NCI-H69 (cell line): Measurements from ENCODE around the gene FBXL13.
"Not testable (repeated sequence)": the region's sequence is repeated elsewhere in the genome, so short reads cannot be mapped to it uniquely, and the experiment has no call there.

ENCODE experiments used
- DNase-seq: peaks from one replicate; lab custom pipeline; 2025; lab: John Stamatoyannopoulos, UW

The FBXL13 gene

GRCh38 chr7:102849538-102849937, 225.1 kb downstream of the FBXL13 start:
- no peak for DNase-seq

GRCh38 chr7:102849079-102849478, 225.5 kb downstream of the FBXL13 start:
- DNase-seq: no peak

GRCh38 chr7:102845346-102845745, 229.2 kb downstream of the FBXL13 start:
- no peak for DNase-seq

GRCh38 chr7:102843850-102844249, 230.7 kb downstream of the FBXL13 start:
- no peak for DNase-seq

GRCh38 chr7:102842284-102842683, 232.3 kb downstream of the FBXL13 start:
- DNase-seq: no peak

DNA sequence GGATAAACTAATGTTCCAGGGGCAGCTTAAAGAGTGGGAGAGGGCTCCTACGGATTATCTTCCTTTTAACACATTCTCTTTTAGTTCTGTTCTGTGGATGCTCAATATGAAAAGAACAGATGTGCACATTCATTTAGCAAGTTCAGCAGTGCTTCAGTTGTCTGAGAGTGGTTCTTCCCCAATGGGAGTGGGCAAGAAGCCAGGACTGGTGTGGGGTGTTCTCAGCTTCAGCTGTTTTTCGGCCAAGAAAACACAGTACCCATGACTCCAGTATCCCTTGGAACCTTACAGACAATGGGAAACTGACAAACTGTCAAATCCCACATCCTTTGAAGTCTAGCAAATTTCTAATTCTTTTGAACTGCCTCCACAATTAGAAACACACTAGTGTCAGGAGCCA, 233.3 kb downstream of the FBXL13 start:
- DNase-seq: peak; percentile 18

GRCh38 chr7:102840404-102840803, 234.2 kb downstream of the FBXL13 start:
- DNase-seq: no peak

GRCh38 chr7:102838572-102839101, 236.0 kb downstream of the FBXL13 start:
- not testable (repeated sequence) for DNase-seq

DNA sequence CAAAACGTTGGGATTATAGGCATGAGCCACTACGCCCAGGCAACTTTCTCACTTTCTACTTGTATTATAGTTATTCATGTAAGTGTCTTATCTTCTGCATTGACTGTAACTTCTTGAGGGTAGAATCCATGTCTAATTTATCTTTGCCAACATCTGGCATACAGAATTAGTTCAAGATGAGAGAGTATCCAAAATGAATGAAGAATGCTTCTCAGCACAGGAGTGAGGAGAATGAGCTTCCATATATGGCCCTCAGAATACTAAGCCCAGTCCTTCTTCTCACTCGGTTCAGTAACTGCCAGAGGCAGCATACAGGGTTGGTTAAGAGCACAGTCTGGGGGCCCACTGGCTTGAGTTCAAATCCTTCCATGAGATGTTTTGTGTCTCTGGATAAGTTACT, 236.8 kb downstream of the FBXL13 start:
- no peak for DNase-seq

DNA sequence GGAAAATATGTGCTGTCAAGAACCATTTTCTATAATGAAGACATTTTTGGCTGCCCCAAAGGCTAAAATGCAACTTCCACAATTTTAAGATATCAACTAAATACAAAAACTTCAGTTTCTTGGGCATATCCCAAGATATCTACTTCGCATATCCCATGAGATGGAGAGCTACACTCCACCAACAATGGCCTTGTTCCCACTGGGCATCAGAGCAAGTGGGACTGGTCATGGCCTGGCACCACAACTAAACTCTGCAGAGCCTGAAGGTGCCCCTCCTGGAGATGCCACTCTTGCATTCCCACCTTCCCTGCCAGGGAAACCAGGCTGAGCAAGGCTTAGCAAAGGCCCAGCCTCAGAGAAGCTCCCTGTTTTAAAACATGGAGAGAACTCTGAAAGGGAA, 237.6 kb downstream of the FBXL13 start:
- DNase-seq: no peak

DNA sequence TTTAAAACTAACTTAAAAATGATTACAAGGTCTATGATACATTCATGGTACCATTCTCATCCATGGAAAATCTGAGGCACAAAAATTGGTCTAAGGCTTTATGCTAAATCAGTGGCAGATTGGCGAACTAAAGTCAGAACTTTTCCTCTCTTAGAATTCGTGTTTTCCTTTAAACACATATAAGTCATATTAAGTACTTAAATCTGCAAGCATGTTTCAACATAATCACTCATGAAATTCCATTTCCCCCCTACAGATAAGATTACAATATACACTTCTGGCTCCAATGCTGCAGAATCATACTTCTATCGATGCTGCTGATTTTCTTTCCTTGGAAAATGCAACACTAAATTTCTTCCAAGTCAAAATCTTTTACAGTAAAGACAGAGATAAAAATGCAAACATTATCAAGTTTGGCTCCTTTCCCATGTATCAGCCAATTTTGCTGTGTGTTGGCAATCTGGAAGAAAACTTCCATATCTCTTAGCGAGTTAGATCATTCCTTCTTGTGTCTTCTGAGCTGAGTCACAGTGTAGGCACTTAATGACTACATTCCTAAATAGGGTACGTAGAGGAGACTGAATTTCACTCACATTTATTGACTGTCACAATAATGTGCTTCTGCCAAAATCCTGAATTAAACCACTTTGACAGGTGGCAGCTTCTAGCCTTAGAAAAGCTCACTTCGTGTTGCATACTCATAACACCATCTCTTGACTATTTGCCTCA, 238.2 kb downstream of the FBXL13 start:
- no peak for DNase-seq

GRCh38 chr7:102834999-102835398, 239.6 kb downstream of the FBXL13 start:
- no peak for DNase-seq

DNA sequence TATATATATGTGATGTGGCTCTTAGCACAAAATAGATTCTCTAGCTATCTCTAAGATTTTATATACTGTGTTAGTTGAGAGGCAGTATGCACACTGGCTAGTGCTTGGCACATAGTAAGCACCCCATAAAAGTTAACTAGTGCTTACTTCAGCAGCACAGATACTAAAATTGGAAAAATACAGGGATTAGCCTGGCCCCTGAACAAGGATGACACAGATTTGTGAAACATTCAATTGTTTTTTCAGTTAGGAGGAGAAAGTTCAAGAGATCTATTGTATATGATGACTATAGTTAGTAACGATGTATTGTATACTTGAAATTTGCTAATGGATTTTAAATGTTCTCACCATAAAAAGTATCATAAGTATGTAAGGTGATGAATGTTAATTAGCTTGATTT, 240.1 kb downstream of the FBXL13 start:
- no peak for DNase-seq

GRCh38 chr7:102833343-102833742, 241.3 kb downstream of the FBXL13 start:
- no peak for DNase-seq

- no peak for DNase-seq
These were observed 241.9 kb downstream of the FBXL13 start for GRCh38 chr7:102832674-102833073.

- DNase-seq: no peak
These were observed 244.4 kb downstream of the FBXL13 start for GRCh38 chr7:102830197-102830596.

DNA sequence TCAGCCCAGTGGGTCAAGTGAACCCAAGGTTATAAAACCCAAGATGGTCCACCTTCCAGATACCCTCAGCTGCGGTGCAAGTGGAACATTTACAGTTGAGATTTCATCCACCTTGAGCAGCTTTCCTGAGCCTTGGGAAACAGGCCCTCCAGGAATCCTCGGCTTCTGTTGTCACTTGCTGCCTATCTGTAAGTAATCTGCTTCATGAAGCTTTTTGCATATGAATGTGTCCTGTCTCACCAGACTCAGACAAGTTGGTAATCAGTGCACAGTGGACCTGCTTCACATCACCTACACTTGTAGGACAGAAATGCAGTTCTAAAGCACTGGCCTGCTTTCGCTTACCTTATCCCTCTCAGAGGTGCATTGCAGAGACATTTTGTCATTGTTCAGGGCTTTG, 245.5 kb downstream of the FBXL13 start:
- DNase-seq: no peak

DNA sequence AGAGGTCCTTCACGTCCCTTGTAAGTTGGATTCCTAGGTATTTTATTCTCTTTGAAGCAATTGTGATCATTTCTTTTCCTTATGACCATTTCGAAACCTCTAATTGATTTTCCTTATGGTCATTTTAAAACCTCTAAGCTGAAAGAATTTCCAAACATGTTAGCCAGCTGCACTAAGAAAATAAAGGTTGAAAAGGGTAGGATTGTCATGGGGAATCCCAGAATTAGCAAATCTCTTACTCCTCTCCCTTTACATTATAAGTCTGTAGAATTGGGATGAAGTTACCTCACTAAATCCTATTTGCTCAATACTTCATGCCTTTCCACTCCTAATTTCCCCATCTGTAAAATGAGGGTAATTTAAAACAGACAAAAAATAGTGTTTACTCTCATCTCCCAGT, 246.3 kb downstream of the FBXL13 start:
- no peak for DNase-seq

- DNase-seq: no peak
These were observed 251.0 kb downstream of the FBXL13 start for GRCh38 chr7:102823390-102824119.

DNA sequence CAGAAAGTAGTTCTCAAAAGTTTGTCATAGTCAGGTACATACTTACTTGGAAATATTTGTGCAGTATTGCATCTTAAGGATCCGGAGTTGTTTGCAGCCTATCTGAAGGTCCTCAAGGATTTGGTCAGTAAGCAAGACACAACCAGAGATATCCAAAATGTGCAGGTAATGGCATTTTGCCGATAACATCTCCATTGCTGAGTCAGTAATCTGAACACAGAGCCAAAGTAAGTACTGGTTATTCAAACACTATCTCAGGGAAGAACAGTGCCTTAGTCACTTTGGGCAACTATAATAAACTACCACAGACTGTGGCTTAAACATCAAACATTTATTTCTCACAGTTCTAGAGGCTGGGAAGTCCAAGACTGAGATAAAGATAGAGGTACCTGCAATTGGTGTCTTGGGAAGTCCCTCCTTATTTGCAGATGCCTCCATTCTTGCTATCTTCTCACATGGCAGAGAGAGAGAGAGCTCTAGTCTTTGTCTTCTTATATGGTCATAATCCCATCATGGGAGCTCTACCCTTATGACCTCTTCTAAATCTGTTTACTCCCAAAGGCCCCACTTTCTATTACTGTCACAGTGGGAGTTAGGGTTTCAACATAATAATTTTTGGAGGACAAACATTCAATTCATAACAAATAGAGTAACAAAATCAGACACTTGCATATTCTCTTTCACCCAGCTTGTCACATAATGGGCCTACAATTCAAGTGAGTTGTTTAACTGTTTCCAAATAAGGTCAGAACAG, 252.4 kb downstream of the FBXL13 start:
- no peak for DNase-seq

DNA sequence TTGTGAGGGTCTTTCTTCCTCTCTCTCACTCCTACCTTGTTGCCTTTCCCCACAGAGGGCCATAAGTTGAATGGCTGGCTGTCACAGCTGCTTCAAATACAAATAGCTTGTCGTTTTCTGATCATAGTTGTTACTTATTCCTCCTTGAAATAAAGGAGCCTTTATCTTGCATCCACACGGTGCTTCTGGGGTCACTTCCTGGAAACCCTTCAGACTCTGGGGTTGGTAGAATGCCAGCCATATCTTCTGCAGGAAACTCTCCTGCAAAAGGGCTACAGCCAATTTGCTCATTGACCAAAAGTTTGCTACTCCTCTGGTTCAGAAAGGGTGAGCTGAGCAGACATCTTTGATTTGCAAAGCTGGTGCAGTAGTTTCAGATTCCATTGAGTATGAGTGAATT, 255.4 kb downstream of the FBXL13 start:
- no peak for DNase-seq
